HFFc6 (cell line): Measurements from ENCODE around the gene SH3GL1. TPM values are rescaled to one million over a fixed set of nuclear protein-coding genes. Genes with fewer than 3 reads are reported as not detected.

Experiments
- DNase-seq: peaks from one replicate; pipeline ENCODE4 v3.0.0-alpha.2; 2018
- H3K27ac Mint-ChIP-seq: 2 replicates; pipeline ENCODE4 v1.8.0; 2020; ENCODE audit warnings: mild to moderate bottlenecking, mixed read lengths
- H3K27me3 Mint-ChIP-seq: 2 replicates; pipeline ENCODE4 v1.8.0; 2021; ENCODE audit warnings: mild to moderate bottlenecking, moderate library complexity, mixed read lengths; ENCODE audit not compliant: insufficient read depth
- H3K36me3 Mint-ChIP-seq: 2 replicates; pipeline ENCODE4 v1.8.0; 2021; ENCODE audit warnings: low read depth, mixed read lengths
- H3K4me1 Mint-ChIP-seq: 2 replicates; pipeline ENCODE4 v1.8.0; 2020; ENCODE audit warnings: low read depth, mixed read lengths
- H3K4me3 Mint-ChIP-seq: 2 replicates; pipeline ENCODE4 v1.8.0; 2020; ENCODE audit warnings: mild to moderate bottlenecking, moderate library complexity, mixed read lengths
- H3K9me3 Mint-ChIP-seq: 2 replicates; pipeline ENCODE4 v1.8.0; 2020; ENCODE audit warnings: mild to moderate bottlenecking, mixed read lengths
- CTCF ChIP-seq: fragments of 200-600 bp; sonication (generic); IDR thresholded peaks from 2 replicates; pipeline ENCODE4 v1.5.0; 2021; ENCODE audit warnings: antibody characterized with exemption, mild to moderate bottlenecking
- long read RNA-seq: library from polyadenylated mRNA; unstranded; transcript quantifications from one replicate; pipeline ENCODE4 v2.0.0, GENCODE V29; 2019
- total RNA-seq, 6 experiments: library from RNA; stranded (reverse); fragmentation: NEBNext Ultra II Directional; extraction: Animal tissue kit (Norgen Biotek cat#: 25700); gene quantifications; 2 replicates in 1 of 6; 3 replicates in 5 of 6; pipeline ENCODE4 v1.2.3, GENCODE V29; 2021

The SH3GL1 gene
- 100 to 1,000 TPM; 102 to 126 (median 110) TPM for total RNA-seq
- long read RNA-seq, transcript SH3GL1-201 (10 exons, 2,516 nt) = major isoform, 21 of 42 reads
- long read RNA-seq, partial matches to known transcripts = 6 of 42 reads
- long read RNA-seq, other reads (novel, unspliced or antisense) = 14 of 42 reads

GRCh38 chr19:4400135-4400936 lies at the start of gene SH3GL1:
Gene SH3GL1 (minus strand): TSS chr19:4400547. CDS start chr19:4400368, 179 bp downstream.
- H3K27ac Mint-ChIP-seq = peak within 1 kb of the TSS; percentile 94
- H3K4me1 Mint-ChIP-seq = peaks cover 53% of the 10 kb centered on the region
- peaks cover 7% of the 10 kb centered on the region for H3K36me3 Mint-ChIP-seq
- DNase-seq = peak; percentile 74
- no peaks in the 10 kb centered on the region for H3K9me3 Mint-ChIP-seq
- peak; percentile 91 for TF ChIP-seq CTCF
- H3K27me3 Mint-ChIP-seq = peaks cover 1% of the 10 kb centered on the region; the same call in 1 of the 2 replicates
- peak within 1 kb of the TSS; percentile 98 for H3K4me3 Mint-ChIP-seq

- no peak overlapping the region for H3K4me3 Mint-ChIP-seq
- TF ChIP-seq CTCF = no peak
- DNase-seq = no peak
- H3K4me1 Mint-ChIP-seq = peaks cover 1% of the 10 kb centered on the region
- peaks cover 14% of the 10 kb centered on the region; the same call in 1 of the 2 replicates for H3K36me3 Mint-ChIP-seq
- H3K9me3 Mint-ChIP-seq = no peaks in the 10 kb centered on the region
- H3K27ac Mint-ChIP-seq = no peak overlapping the region
- peaks cover 2% of the 10 kb centered on the region; the same call in 1 of the 2 replicates for H3K27me3 Mint-ChIP-seq
These were observed 49.3 kb upstream of the SH3GL1 start for GRCh38 chr19:4449639-4450028.

GRCh38 chr19:4449022-4449638 lies 48.8 kb upstream of the SH3GL1 start:
- Mint-ChIP-seq H3K4me1 (no peaks in the 10 kb centered on the region), H3K4me3 (no peak overlapping the region), H3K27ac (no peak overlapping the region), H3K27me3 (peaks cover 2% of the 10 kb centered on the region), H3K9me3 (no peaks in the 10 kb centered on the region), H3K36me3 (peaks cover 19% of the 10 kb centered on the region; the same call in 1 of the 2 replicates)
- no peak for DNase-seq
- no peak for TF ChIP-seq CTCF

GRCh38 chr19:4448147-4448985 lies 48.0 kb upstream of the SH3GL1 start:
- H3K27ac Mint-ChIP-seq = no peak overlapping the region
- H3K4me1 Mint-ChIP-seq = no peaks in the 10 kb centered on the region
- peaks cover 5% of the 10 kb centered on the region for H3K27me3 Mint-ChIP-seq
- no peak for TF ChIP-seq CTCF
- no peak for DNase-seq
- no peak overlapping the region for H3K4me3 Mint-ChIP-seq
- H3K36me3 Mint-ChIP-seq = peaks cover 19% of the 10 kb centered on the region; the same call in 1 of the 2 replicates
- no peaks in the 10 kb centered on the region for H3K9me3 Mint-ChIP-seq
